CD1c-positive myeloid dendritic cell (primary cell): ENCODE results near the gene EEFSEC.

Experiments
- DNase-seq: peaks from one replicate; pipeline ENCODE4 v3.0.0-alpha.2; 2016; ENCODE audit errors: extremely low spot score

Gene EEFSEC

GRCh38 chr3:128182656-128183055, 29.4 kb downstream of the EEFSEC start:
- no peak for DNase-seq

- no peak for DNase-seq
Observed at GRCh38 chr3:128185630-128186447, 32.6 kb downstream of the EEFSEC start.

- DNase-seq: no peak
Observed at GRCh38 chr3:128187495-128187894, 34.2 kb downstream of the EEFSEC start.

- DNase-seq: no peak
Observed at GRCh38 chr3:128188326-128188725, 35.0 kb downstream of the EEFSEC start.

- DNase-seq: no peak
Observed at GRCh38 chr3:128188956-128189355, 35.7 kb downstream of the EEFSEC start.

GRCh38 chr3:128190501-128190900, 37.2 kb downstream of the EEFSEC start:
- DNase-seq: no peak

GRCh38 chr3:128192131-128192530, 38.9 kb downstream of the EEFSEC start:
- no peak for DNase-seq

GRCh38 chr3:128193168-128193567, 39.9 kb downstream of the EEFSEC start:
- no peak for DNase-seq

GRCh38 chr3:128194843-128195242, 41.6 kb downstream of the EEFSEC start:
- DNase-seq: no peak

- DNase-seq: no peak
Observed at GRCh38 chr3:128195369-128195768, 42.1 kb downstream of the EEFSEC start.

- peak; percentile 9 for DNase-seq
Observed at GRCh38 chr3:128195802-128196201, 42.5 kb downstream of the EEFSEC start.

GRCh38 chr3:128196647-128197046, 43.4 kb downstream of the EEFSEC start:
- DNase-seq: no peak

- no peak for DNase-seq
Observed at GRCh38 chr3:128197855-128198254, 44.6 kb downstream of the EEFSEC start.

- no peak for DNase-seq
Observed at GRCh38 chr3:128198313-128198712, 45.0 kb downstream of the EEFSEC start.

- DNase-seq: no peak
Observed at GRCh38 chr3:128199110-128199509, 45.8 kb downstream of the EEFSEC start.

- no peak for DNase-seq
Observed at GRCh38 chr3:128201158-128201755, 48.0 kb downstream of the EEFSEC start.

GRCh38 chr3:128203169-128203568, 49.9 kb downstream of the EEFSEC start:
- no peak for DNase-seq

- DNase-seq: no peak
Observed at GRCh38 chr3:128205558-128206145, 52.4 kb downstream of the EEFSEC start.

GRCh38 chr3:128207951-128208350, 54.7 kb downstream of the EEFSEC start:
- no peak for DNase-seq

- no peak for DNase-seq
Observed at GRCh38 chr3:128210711-128211110, 57.4 kb downstream of the EEFSEC start.

GRCh38 chr3:128214056-128214455, 60.8 kb downstream of the EEFSEC start:
- DNase-seq: no peak

- no peak for DNase-seq
Observed at GRCh38 chr3:128215290-128215689, 62.0 kb downstream of the EEFSEC start.
